CD4-positive, alpha-beta T cell treated with Interleukin-12 subunit alpha and Interleukin-12 subunit beta, for 1 hour (primary cell): ENCODE measurements around the gene R3HDML.

ENCODE experiments used
- DNase-seq: peaks from one replicate; pipeline ENCODE4 v3.0.0-alpha.2; 2020

R3HDML gene

DNA sequence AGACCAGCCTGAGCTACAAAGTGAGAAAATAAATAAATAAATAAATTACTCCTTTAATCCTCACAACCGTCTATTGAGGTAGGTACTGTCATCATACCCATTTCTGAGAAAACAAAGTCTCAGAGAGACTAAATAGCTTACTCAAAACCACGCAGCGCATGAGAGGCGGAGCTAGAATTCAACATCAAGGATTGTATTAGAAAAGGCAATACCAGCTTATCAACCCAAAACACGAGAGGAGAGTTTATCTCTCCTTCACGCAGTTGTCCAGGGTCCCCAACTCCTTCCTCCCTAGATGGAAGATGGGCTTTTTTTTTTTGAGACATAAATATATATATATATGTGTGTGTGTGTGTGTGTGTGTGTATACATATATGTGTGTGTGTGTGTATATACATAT, 30.9 kb downstream of the R3HDML start:
- no peak for DNase-seq

DNA sequence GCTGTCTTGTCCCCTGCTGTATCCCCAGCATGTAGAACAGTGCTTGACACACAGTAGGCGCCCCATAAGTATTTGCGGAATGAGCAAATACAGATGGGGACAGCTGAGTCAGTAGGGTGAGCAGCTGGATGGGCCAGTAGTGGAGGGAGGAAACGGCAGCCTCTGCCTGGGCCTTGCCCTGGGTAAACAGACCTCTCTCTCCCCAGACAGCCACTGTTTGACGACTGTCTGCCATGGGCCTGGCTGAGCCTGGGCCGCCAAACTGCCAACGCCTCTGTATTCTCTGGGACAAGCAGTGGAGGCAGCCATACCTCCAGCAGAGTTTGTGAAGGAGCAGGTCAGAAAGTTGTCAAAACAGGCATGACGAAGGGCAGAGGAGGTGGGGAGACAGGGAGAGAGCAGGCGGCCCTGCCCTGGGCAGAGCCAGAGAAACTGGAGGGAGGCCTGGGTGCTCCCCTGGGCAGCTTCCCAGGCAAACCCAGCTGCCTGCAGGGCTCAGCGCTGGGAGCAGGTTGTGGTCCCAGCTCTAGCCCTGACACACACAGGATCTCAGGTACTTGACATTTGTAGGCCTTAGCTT, 33.9 kb downstream of the R3HDML start:
- no peak for DNase-seq

DNA sequence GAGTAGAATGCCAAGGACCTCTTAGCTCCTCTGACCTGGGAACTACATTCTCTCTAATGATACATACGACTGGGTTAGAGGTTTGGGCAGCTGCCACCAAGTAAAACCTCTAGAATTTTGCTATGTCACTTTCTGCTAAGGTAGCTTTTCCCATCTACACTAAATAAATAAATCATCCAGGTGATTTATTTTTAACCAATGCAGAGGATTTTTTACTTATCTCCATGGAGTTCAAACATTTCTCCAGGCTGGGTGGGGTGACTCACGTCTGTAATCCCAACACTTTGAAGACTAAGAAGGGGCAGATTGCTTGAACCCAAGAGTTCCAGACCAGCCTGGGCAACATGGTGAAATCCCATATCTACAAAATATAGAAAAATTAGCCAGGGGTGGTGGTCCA, 45.8 kb downstream of the R3HDML start:
- DNase-seq: no peak

DNA sequence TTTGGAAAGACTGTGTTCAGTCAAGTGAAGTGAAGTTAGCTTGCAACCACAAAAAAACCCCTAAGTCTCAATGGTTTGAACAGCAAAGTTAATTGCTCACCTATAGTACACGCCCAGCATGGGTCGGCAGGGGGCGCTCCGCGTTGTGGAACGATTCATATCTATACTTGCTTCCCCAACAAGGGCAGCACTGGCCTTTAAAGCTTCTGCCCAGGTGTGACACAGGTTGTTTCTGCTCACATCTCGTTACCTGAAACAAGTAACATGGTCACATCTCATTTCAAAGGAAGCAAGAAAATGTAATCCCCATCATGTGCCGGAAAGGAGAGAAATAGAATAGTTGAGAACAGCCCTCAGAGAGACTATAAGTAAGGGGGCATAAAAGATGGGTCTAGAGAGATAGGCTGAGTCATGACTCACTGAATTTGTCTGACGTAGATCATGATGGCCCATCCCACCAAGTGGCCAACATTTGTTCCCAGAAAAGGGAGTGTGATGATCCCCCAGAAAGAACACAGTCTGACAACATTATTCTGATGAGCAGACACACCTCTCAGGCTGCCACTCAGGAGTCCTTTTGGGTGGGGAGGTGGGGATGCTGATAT, 47.7 kb downstream of the R3HDML start:
- DNase-seq: peak; percentile 79

DNA sequence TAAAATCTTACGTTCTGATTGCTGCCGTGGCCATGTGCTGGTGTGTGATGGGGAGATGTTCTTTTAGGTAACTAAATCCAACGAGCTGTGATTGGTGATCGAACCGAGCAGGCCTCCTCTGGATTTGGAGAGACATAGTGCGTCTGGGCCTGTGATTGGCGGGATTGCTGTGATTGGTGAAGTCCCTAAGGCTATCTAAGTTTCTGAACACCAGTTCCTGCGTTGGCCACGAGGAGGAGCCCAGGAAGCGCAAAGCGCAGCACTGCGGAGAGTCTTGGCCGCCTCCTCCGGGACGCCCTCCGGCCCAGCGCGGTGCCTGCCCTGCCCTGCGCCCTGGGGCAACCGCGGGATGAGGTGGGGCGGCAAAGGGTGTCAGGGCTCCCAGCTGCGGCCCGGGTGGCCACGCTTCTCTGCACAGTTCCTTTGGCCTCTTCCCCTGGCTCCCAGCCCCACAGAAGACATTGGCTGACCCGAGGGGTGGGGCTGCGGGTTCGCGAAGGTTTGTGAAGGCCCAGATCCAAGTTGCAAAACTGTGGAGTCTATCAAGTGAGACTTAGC, 51.7 kb downstream of the R3HDML start:
- peak; percentile 61 for DNase-seq

DNA sequence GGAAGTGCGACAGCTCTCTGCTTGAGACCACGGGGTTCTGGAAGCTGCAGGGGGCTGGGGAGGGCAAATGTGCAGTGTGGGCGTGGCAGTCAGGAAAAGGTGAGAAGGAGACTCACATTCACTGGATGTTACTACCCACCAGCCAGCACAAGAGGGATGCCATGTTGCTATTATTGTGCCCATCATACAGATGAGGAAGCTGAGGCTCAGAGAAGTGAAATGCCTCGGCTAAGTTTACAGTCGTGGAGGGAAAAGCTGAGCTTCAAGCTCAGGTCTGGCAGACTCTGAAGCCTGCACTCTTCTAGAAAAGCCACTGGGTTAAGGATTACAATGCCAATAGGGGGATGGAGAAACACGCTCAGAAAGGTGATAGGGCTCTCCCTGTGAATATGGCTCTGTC, 53.0 kb downstream of the R3HDML start:
- DNase-seq: no peak

DNA sequence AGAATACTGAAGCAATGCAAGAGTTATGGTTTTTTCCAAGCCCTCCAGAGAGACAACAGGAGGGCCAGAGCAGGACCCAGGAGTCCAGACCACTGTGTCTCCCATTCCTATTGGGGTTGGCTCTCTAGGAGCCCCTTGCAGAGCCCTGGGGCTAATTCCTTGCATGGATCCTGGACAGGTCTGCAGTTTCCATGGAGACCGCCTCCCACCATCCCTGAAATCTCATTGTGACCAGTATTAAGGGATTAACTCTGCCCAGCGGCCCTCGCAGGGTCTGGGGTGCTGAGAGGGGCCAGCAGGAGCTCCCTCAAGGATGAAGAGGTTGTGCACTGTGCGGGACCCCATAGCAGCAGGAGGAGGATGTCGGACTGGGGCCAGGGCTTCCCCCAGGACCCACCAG, 53.4 kb downstream of the R3HDML start:
- no peak for DNase-seq

DNA sequence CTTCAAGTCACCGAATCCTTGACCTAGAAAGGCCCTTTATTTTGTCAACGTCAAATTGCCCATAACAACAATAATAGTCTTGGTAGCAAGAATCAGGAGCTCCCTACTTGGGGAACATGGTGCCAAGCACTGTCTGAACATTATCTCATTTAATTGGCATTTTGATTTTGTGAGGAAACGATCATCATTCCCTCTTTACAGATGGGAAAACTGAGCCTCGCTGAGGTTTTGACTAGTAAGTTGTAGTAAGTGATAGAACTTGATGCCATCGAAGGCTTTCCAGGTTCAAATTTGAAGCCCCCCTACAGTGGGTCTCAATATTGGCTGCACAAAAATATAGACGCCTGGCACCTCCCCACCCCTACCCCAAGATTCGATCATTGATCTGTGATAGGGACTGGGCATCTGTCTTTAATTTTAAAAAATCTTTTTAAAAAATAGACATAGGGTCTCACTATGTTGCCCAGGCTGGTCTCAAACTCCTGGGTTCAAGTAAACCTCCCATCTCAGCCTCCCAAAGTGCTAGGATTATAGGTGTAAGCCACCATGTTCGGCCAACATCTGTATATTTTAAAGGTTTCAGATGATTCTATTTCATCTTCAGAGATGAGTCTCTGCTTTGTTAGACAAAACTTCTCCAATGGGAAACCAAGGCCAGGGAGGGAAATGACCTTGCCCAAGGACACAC, 55.4 kb downstream of the R3HDML start:
- no peak for DNase-seq

DNA sequence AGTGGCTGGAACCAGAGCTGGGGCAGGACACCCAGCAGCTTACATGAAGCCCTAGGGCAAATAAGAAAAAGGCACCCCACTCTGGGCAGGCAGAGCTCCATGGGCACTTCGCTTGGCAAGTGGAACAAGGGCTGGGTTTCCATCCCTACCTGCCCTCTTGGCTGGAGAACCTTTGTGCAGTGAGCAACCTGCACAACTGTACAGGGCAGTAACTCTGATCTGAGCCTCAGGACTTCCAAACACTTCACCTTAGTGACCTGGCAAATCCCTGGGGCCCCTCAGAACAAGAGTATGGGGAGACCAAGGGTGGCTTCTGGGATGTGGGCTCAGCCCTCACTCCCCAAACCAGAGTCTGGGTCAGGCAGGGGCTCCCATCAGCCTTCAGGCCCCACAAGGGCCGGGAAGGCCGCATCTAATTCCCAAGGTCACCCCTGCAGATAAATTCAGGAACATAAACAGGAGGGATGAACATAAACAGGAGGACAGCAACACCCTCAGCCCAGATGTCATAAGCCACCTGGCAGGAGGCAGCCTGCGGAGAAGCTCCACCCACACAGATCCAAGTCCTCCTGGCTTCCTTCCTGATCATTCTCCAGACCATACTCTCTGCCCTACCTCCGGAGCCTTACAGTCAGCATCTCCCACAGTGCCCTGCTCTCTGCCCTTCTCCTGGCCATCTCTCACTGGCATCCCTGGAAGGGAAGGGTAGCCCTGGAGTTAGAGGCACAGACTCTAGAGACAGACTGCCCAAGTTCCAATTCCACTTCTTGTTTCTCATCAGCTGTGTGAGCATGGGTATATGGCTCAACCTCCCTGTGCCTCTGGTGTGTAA, 56.1 kb downstream of the R3HDML start:
- no peak for DNase-seq

DNA sequence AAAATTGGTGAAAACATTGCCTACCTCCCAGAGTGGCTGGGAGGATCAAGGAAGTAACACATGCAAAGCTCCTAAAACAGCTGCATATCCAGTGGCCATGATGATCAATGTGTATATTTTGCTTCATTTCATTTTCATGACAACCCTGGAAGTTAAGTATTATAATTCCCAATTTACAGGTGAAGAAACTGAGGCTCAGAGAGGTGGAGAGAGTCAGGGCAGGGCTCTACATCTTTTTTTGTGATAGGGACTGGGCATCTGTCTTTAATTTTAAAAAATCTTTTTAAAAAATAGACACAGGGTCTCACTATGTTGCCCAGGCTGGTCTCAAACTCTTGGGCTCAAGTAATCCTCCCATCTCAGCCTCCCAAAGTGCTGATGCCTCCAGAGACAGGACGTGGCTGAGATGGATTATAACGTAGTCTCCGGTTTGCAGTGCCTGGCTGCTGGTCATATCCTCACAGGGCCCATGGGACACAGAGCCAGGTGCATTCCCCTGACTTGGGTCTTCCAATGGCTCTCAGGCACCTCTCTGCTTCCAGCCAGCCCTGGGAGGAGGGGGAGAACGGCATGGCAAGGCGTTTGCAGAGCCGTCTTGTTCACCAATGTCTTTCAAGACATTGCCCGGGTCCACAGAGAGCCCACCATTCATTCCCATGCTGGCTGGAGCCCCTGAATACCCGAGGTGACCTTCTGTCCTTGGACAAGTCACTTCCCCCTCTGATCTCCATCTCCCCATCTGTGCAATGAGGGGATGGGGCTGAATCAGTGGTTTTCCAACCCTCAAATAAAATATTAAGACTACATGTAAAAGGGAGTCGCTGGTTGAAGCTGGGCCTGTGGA, 57.0 kb downstream of the R3HDML start:
- no peak for DNase-seq

DNA sequence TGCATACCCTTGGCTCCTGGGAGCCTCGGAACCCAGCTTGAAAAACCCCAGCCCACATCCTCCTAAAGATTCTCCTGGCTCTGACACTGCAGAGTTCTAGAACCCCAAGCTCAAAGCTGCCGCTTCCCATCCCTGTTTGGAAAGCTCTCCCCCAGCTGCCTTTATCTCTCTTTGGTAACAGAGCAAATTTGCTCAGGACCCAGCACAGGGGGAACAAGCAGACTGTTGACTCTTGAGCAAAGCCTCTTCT, 57.5 kb downstream of the R3HDML start:
- no peak for DNase-seq

DNA sequence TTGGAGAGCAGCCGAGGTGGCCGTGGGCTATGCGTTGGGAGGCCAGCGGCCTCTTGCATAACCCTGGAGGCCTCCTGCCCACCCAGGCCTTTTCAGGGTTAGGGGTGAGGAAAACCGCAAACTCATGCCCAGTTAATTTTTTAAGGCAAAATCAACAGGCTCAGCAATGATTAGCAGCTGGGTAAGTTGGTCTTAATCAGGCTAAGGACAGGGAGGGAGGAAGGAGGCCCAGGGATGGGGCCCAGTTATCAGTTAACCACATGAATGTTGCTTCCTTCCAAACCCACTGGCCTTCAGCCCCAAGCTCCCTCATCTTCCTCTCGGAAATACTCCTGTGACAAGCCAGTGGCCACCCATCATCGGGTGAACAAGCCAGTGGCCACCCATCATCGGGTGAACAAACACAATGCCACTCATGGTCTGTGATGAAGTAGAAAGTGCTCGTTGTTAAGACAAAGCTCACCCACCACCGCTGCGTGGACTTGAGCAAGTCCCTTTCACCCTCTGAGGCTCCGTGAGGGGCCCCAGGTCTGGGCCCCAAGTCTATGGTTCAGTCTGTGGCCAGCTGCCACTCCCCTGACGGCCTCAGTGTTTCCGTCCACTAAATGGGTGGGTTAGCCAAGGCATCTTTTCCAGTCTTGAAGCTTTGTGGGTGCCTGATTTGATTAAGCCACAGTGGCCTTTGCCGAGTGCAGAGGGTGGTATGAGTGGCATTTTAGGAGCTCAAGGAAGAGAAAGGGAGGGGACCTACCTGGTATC, 58.0 kb downstream of the R3HDML start:
- no peak for DNase-seq

DNA sequence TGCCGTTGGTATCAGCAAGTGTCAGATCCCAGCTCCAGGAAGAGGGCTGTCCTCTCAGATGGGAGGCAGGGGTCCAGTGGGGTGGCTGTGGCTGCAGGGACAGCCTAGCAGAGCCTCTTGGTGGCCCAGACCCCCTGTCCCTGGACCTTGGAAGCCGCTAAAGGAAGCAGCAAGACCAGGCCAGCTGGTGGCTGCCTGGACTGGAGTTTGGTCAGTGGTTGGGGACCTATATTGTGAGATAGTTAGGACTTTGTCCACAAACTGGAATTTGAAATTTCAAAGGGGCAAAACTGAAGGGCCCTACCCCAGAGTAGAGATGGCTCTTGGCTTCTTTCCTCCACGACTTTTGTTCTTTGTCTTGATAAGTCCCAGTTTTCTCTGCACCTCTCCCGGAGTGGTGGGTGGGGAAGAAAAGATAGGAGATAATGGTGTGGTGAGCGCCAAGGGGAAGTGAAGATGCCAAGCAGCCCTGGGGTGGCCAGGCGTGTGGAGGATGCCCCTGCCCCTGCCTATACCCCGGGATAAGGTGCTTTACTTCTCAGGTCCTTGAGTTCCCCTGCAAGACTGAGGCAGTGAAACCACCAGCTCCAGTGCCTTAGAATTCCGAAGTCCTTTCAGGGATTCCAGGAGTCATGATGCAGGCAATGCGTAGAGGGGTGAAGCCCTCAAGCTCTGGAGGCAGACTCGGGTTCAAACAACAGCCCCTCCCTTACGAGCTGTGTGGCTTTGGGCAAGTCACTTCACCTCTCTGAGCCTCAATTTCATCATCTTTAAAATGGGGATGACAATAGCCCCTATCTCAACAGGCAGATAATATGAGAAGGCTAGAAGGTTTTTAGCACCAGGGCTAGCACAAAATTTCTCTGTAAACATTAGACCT, 58.9 kb downstream of the R3HDML start:
- DNase-seq: no peak

DNA sequence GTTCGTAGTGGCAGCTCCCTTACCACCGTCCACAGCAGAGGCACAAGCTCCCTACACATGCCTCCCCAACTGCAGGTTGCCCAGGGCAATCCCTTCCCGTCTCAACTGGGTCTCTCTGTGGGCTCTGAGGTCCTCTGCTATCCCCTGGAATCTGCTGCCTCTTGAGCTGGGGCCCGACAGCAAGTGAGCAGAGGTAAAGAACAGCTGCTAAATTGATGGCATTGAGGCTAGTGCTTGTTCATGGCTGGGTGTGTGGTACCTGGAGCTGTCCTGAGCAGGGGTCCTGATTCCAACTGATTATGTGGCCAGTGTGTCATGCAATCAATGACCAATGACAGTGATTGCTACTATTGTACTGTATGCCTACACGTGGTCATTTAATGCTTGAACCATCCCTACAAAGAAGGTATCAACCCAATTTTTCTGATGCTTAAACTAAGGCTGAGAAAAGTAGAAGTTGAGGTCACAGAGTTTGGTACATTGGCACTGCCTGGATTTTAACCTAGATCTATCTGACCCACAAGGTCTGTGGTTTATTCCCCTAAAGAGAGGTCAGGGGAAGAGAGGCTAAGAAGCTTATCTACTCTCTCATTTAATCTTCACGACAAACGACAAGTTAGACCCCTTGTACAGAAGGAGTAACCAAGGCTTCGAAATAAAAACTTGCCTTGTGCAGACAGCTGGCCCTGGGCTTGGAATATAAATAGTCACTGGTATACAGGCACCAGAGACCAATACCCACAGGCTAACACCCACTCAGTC, 59.7 kb downstream of the R3HDML start:
- no peak for DNase-seq

DNA sequence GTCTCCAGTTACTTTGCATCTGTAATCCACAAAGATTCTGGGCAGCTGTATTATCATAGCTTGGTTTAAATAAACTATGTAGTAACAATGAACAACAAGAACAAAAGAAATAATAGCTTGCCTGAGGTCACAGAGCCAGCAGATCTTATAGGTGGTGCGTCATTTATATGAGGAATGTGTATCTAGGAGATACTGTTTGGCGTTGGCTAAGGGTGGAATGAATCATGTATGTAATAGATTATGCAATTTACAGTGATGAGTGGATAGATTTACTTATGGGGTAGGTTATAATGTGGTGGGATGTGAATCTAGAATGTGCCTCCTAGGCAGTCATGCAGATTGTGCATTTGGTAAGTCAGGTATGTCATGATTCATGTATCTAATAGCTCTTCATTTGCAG, 61.5 kb downstream of the R3HDML start:
- DNase-seq: no peak

DNA sequence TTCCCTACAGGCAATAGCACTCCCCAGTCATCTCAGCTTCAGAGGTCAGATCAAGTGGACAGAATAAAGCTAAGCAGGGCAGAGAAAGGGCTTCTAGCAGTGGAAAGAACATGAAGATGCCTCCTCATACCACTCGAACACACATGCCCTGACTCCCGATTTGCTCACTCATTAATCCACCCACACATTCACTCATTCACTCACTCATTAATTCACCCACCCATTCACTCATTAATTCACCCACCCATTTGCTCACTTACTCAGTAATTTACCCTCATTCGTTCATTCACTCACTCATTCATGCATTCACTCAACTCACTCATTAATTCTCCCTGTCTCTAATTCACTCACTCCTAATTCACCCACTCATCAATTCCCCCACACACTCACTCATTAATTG, 62.6 kb downstream of the R3HDML start:
- no peak for DNase-seq

DNA sequence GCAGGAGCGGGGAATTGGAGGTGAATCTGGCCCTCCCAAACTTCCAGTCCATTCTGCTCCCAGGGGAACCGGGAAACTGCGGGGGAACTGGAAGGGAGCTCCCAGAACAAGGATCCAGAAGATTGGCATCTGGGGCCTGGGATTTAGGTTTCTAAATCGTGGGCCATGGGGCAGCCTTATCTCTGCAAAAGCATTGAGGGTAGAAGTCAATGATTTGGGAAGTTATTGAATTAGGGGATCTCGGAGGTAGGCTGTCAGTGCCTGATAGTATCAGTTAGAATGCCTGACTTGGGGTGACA, 63.8 kb downstream of the R3HDML start:
- DNase-seq: no peak
